A673 (cell line): ENCODE data around the gene TNFAIP8L1. TPM values are rescaled to one million over a fixed set of nuclear protein-coding genes. Genes with fewer than 3 reads are reported as not detected.

Experiments used
- BruUV-seq: library from RNA; stranded (reverse); fragments of 400-500 nt; replicated peaks from 2 replicates; lab custom pipeline; 2021; lab: Mats Ljungman, UMichigan
- CTCF ChIA-PET: fragments of 300-600 bp; sonication (Branson Sonifier 250); formaldehyde crosslinking; loops from one replicate; lab custom pipeline; 2022; ENCODE audit warnings: antibody characterized with exemption; lab: Charles Lee
- POLR2A ChIA-PET: fragments of 300-600 bp; sonication (Branson Sonifier 250); formaldehyde crosslinking; loops from one replicate; lab custom pipeline; 2022; ENCODE audit warnings: antibody characterized with exemption; ENCODE audit not compliant: low non-redundant PET; lab: Charles Lee
- DNase-seq: peaks from one replicate; pipeline ENCODE4 v3.0.0-alpha.2; 2015; ENCODE audit warnings: low spot score
- H3K27ac ChIP-seq: fragments of 200-600 bp; sonication (generic); 2 replicates; pipeline ENCODE4 v1.5.1; 2016; ENCODE audit warnings: mixed run types, low read depth, mild to moderate bottlenecking, mixed read lengths, antibody characterized with exemption, low read length; ENCODE audit not compliant: poor library complexity, severe bottlenecking
- H3K27me3 ChIP-seq: fragments of 200-600 bp; sonication (generic); replicated peaks from 2 replicates; pipeline ENCODE4 v1.6.1; 2017; ENCODE audit warnings: mixed run types, low read depth, mild to moderate bottlenecking, mixed read lengths, antibody characterized with exemption, low read length; ENCODE audit not compliant: insufficient read depth, poor library complexity
- H3K36me3 ChIP-seq: fragments of 200-600 bp; sonication (generic); 2 replicates; pipeline ENCODE4 v1.6.1; 2016; ENCODE audit warnings: mixed run types, mild to moderate bottlenecking, mixed read lengths, antibody characterized with exemption, low read length; ENCODE audit not compliant: insufficient read depth, poor library complexity, severe bottlenecking
- H3K4me1 ChIP-seq: fragments of 200-600 bp; sonication (generic); 2 replicates; pipeline ENCODE4 v1.6.1; 2017; ENCODE audit warnings: mixed run types, mild to moderate bottlenecking, mixed read lengths, antibody characterized with exemption, low read length; ENCODE audit not compliant: insufficient read depth, poor library complexity, severe bottlenecking
- H3K4me3 ChIP-seq: fragments of 200-600 bp; sonication (generic); 2 replicates; pipeline ENCODE4 v1.5.1; 2016; ENCODE audit warnings: low read depth, mixed run types, mild to moderate bottlenecking, mixed read lengths, low read length; ENCODE audit not compliant: poor library complexity, severe bottlenecking
- H3K9me3 ChIP-seq: fragments of 200-600 bp; sonication (generic); 2 replicates; pipeline ENCODE4 v1.6.1; 2016; ENCODE audit warnings: mixed run types, low read depth, mild to moderate bottlenecking, mixed read lengths, antibody characterized with exemption, low read length; ENCODE audit not compliant: poor library complexity, severe bottlenecking
- CTCF ChIP-seq: fragments of 300-800, 200-600 bp; sonication (generic); conservative IDR thresholded peaks from 2 replicates; pipeline ENCODE4 v1.5.1; 2017; ENCODE audit warnings: low read depth, mild to moderate bottlenecking, antibody characterized with exemption, low read length, moderate library complexity, mixed read lengths
- EZH2 ChIP-seq: fragments of 200-600 bp; sonication (generic); IDR thresholded peaks from 2 replicates; pipeline ENCODE4 v1.6.1; 2017; ENCODE audit warnings: borderline replicate concordance, low read depth, mild to moderate bottlenecking, mixed read lengths, antibody characterized with exemption, low read length; ENCODE audit not compliant: poor library complexity, severe bottlenecking
- intact Hi-C: fragments of 100-400 bp; cut with micrococcal nuclease; formaldehyde crosslinking; loops from one replicate; pipeline ENCODE4 v1.10.0; 2022; ENCODE audit not compliant: unreplicated experiment
- total RNA-seq: library from RNA; stranded (reverse); gene quantifications from 2 replicates; pipeline ENCODE4 v1.2.3, GENCODE V29; 2021

Gene TNFAIP8L1
- total RNA-seq, 1 experiment from 2014 or later: 24.7 TPM

- Histone ChIP-seq H3K36me3 (no peaks in the 10 kb centered on the region), H3K4me1 (peaks cover 7% of the 10 kb centered on the region), H3K9me3 (no peaks in the 10 kb centered on the region), H3K27ac (no peak overlapping the region), H3K4me3 (no peak overlapping the region), H3K27me3 (no peaks in the 10 kb centered on the region)
- DNase-seq: peak; percentile 53
- ChIA-PET POLR2A (no interaction called here), CTCF (interaction anchor here (0.7 to 1.7 kb wide), 2 partner anchors 21 to 56 kb away, joined by 3 to 5 read pairs; no protein-coding TSS in a partner anchor)
- intact Hi-C loops: no loop called here
- BruUV-seq: no TSS peak
- TF ChIP-seq CTCF (peak; percentile 82), EZH2 (no peak)
Measured at GRCh38 chr19:4633140-4633967, 6.0 kb upstream of the TNFAIP8L1 start.

- H3K4me3 ChIP-seq: peak overlapping the region; percentile 39
- ChIA-PET POLR2A (no interaction called here), CTCF (interaction anchor here (0.7 to 1.8 kb wide), 8 partner anchors 12 to 369 kb away, joined by 3 to 12 read pairs (median 3); no protein-coding TSS in a partner anchor)
- peak overlapping the region; percentile 27 for H3K27ac ChIP-seq
- intact Hi-C loops: loop anchor here (2.0 to 5.0 kb wide), 2 partner anchors 58 to 77 kb away; partner anchors contain the start of gene SEMA6B
- no peaks in the 10 kb centered on the region for H3K36me3 ChIP-seq
- DNase-seq: no peak
- no peaks in the 10 kb centered on the region for H3K27me3 ChIP-seq
- TF ChIP-seq CTCF (no peak), EZH2 (no peak)
- H3K4me1 ChIP-seq: peaks cover 19% of the 10 kb centered on the region
- no TSS peak for BruUV-seq
- no peaks in the 10 kb centered on the region for H3K9me3 ChIP-seq
Measured at GRCh38 chr19:4635754-4636116, 3.6 kb upstream of the TNFAIP8L1 start.

- peak overlapping the region; percentile 27 for H3K27ac ChIP-seq
- DNase-seq: peak; percentile 78
- no peaks in the 10 kb centered on the region for H3K27me3 ChIP-seq
- H3K36me3 ChIP-seq: no peaks in the 10 kb centered on the region
- BruUV-seq: no TSS peak
- H3K4me3 ChIP-seq: peak overlapping the region; percentile 39
- TF ChIP-seq EZH2: no peak
- TF ChIP-seq CTCF: peak; percentile 82
- ChIA-PET CTCF (interaction anchor here (0.6 to 1.8 kb wide), 12 partner anchors 12 to 369 kb away, joined by 3 to 12 read pairs (median 3); partner anchors contain the start of gene FEM1A), POLR2A (no interaction called here)
- H3K9me3 ChIP-seq: no peaks in the 10 kb centered on the region
- intact Hi-C loops: loop anchor here (2.0 to 5.0 kb wide), 2 partner anchors 59 to 77 kb away; partner anchors contain the start of gene SEMA6B
- H3K4me1 ChIP-seq: peaks cover 21% of the 10 kb centered on the region
Measured at GRCh38 chr19:4636151-4636717, 3.1 kb upstream of the TNFAIP8L1 start.
